Measurements from ENCODE around the gene PSD4.

PSD4 gene

GRCh38 chr2:113213061-113213930 is 39.5 kb downstream of the PSD4 start:
- DNase-seq = peak in 1 of 42 donors; percentile 5
- intact Hi-C loops (cut with DNase I) = no loop called here

- intact Hi-C loops (cut with DNase I) = no loop called here
- DNase-seq = peak in 1 of 42 donors; percentile 5
Measured at GRCh38 chr2:113214141-113214540, 40.4 kb downstream of the PSD4 start.

GRCh38 chr2:113215056-113215455 is 41.3 kb downstream of the PSD4 start:
- intact Hi-C loops (cut with DNase I) = no loop called here
- no peak for DNase-seq

GRCh38 chr2:113216321-113216720 is 42.5 kb downstream of the PSD4 start:
- intact Hi-C loops (cut with DNase I) = no loop called here
- DNase-seq = no peak

GRCh38 chr2:113216891-113217454 is 43.2 kb downstream of the PSD4 start:
- DNase-seq = no peak
- intact Hi-C loops (cut with DNase I) = no loop called here

- DNase-seq = no peak
- intact Hi-C loops (cut with DNase I) = no loop called here
Measured at GRCh38 chr2:113217455-113218282, 43.9 kb downstream of the PSD4 start.

- DNase-seq = peak in 9 of 42 donors; percentile 29 to 52 (median 47)
- intact Hi-C loops (cut with DNase I) = no loop called here
Measured at GRCh38 chr2:113218283-113219091, 44.7 kb downstream of the PSD4 start.

- intact Hi-C loops (cut with DNase I) = no loop called here
- DNase-seq = no peak
Measured at GRCh38 chr2:113219092-113219441, 45.3 kb downstream of the PSD4 start.

GRCh38 chr2:113219525-113219888 is 45.7 kb downstream of the PSD4 start:
- intact Hi-C loops (cut with DNase I) = no loop called here
- DNase-seq = no peak

- intact Hi-C loops (cut with DNase I) = no loop called here
- no peak for DNase-seq
Measured at GRCh38 chr2:113219889-113220641, 46.3 kb downstream of the PSD4 start.

GRCh38 chr2:113220970-113221708 is 47.4 kb downstream of the PSD4 start:
- intact Hi-C loops (cut with DNase I) = no loop called here
- DNase-seq = no peak

- intact Hi-C loops (cut with DNase I) = no loop called here
- DNase-seq = no peak
Measured at GRCh38 chr2:113221846-113222245, 48.1 kb downstream of the PSD4 start.

- no peak for DNase-seq
- intact Hi-C loops (cut with DNase I) = no loop called here
Measured at GRCh38 chr2:113223813-113224212, 50.0 kb downstream of the PSD4 start.

- intact Hi-C loops (cut with DNase I) = no loop called here
- no peak for DNase-seq
Measured at GRCh38 chr2:113224647-113225236, 51.0 kb downstream of the PSD4 start.

GRCh38 chr2:113225263-113226259 is 51.8 kb downstream of the PSD4 start:
- intact Hi-C loops (cut with DNase I) = no loop called here
- peak in 36 of 42 donors; percentile 28 to 85 (median 56) for DNase-seq

- DNase-seq = no peak
- intact Hi-C loops (cut with DNase I) = no loop called here
Measured at GRCh38 chr2:113226462-113226861, 52.7 kb downstream of the PSD4 start.

All from head of caudate nucleus (tissue), 42 donors.